H9 (cell line): ENCODE data around the gene CADPS2. TPM values are rescaled to one million over a fixed set of nuclear protein-coding genes. Genes with fewer than 3 reads are reported as not detected.

Experiments used
- DNase-seq: peaks from one replicate; pipeline ENCODE4 v3.0.0-alpha.2; 2017
- H2AFZ ChIP-seq: one replicate; pipeline ENCODE4 v1.6.1; 2013; ENCODE audit warnings: mild to moderate bottlenecking, low read length, control low read depth, moderate library complexity
- H2AK5ac ChIP-seq: 2 replicates; pipeline ENCODE4 v1.6.1; 2013; ENCODE audit warnings: low read length, control low read depth, mixed read lengths; ENCODE audit not compliant: insufficient read length
- H2BK120ac ChIP-seq: one replicate; pipeline ENCODE4 v1.6.1; 2013; ENCODE audit warnings: low read depth, mild to moderate bottlenecking, low read length, control low read depth, inconsistent platforms; ENCODE audit not compliant: poor library complexity, severe bottlenecking
- H2BK12ac ChIP-seq: 2 replicates; pipeline ENCODE4 v1.6.1; 2013; ENCODE audit warnings: low read length, control low read depth, mixed read lengths, low read depth; ENCODE audit not compliant: insufficient read length
- H2BK15ac ChIP-seq: 2 replicates; pipeline ENCODE4 v1.6.1; 2013; ENCODE audit warnings: low read depth, low read length, control low read depth
- H2BK20ac ChIP-seq: one replicate; pipeline ENCODE4 v1.6.1; 2013; ENCODE audit warnings: low read depth, mild to moderate bottlenecking, low read length, control low read depth, inconsistent platforms; ENCODE audit not compliant: poor library complexity, severe bottlenecking
- H2BK5ac ChIP-seq: 2 replicates; pipeline ENCODE4 v1.6.1; 2013; ENCODE audit warnings: low read length, control low read depth, mixed read lengths; ENCODE audit not compliant: insufficient read length
- H3K14ac ChIP-seq: 2 replicates; pipeline ENCODE4 v1.6.1; 2013; ENCODE audit warnings: low read length, control low read depth; ENCODE audit not compliant: insufficient read depth
- H3K18ac ChIP-seq: 2 replicates; pipeline ENCODE4 v1.6.1; 2013; ENCODE audit warnings: low read depth, mild to moderate bottlenecking, mixed read lengths, low read length, control low read depth; ENCODE audit not compliant: insufficient read length
- H3K23ac ChIP-seq: 2 replicates; pipeline ENCODE4 v1.6.1; 2013; ENCODE audit warnings: low read length, control low read depth, mixed read lengths, low read depth; ENCODE audit not compliant: insufficient read length
- H3K23me2 ChIP-seq: 2 replicates; pipeline ENCODE4 v1.6.1; 2013; ENCODE audit warnings: low read depth, mild to moderate bottlenecking, mixed read lengths, low read length, control low read depth; ENCODE audit not compliant: insufficient read length, poor library complexity, severe bottlenecking
- H3K27ac ChIP-seq: 2 replicates; pipeline ENCODE4 v1.5.1; 2013; ENCODE audit warnings: low read length, control low read depth, mixed read lengths, low read depth; ENCODE audit not compliant: insufficient read length
- H3K27me3 ChIP-seq: 2 replicates; pipeline ENCODE4 v1.6.1; 2013; ENCODE audit warnings: low read length, control low read depth, inconsistent platforms; ENCODE audit not compliant: insufficient read depth
- H3K4ac ChIP-seq: 2 replicates; pipeline ENCODE4 v1.6.1; 2013; ENCODE audit warnings: low read depth, mild to moderate bottlenecking, control low read depth, inconsistent platforms, low read length, moderate library complexity
- H3K4me1 ChIP-seq: 2 replicates; pipeline ENCODE4 v1.6.1; 2013; ENCODE audit warnings: low read length, control low read depth, inconsistent platforms; ENCODE audit not compliant: insufficient read depth
- H3K4me2 ChIP-seq: 2 replicates; pipeline ENCODE4 v1.6.1; 2013; ENCODE audit warnings: low read length, control low read depth, mixed read lengths; ENCODE audit not compliant: insufficient read length, insufficient read depth
- H3K56ac ChIP-seq: 2 replicates; pipeline ENCODE4 v1.6.1; 2013; ENCODE audit warnings: low read depth, mild to moderate bottlenecking, mixed read lengths, low read length, control low read depth; ENCODE audit not compliant: insufficient read length
- H3K79me1 ChIP-seq: 2 replicates; pipeline ENCODE4 v1.6.1; 2013; ENCODE audit warnings: low read depth, mild to moderate bottlenecking, moderate library complexity, low read length, control low read depth, inconsistent platforms; ENCODE audit not compliant: insufficient read depth, poor library complexity, severe bottlenecking
- H3K79me2 ChIP-seq: 2 replicates; pipeline ENCODE4 v1.6.1; 2013; ENCODE audit warnings: low read length, control low read depth, inconsistent platforms; ENCODE audit not compliant: insufficient read depth
- H3K9ac ChIP-seq: 2 replicates; pipeline ENCODE4 v1.6.1; 2013; ENCODE audit warnings: low read length, control low read depth, mixed read lengths; ENCODE audit not compliant: insufficient read length; ENCODE audit errors: extremely low read depth
- H3K9me3 ChIP-seq: one replicate; pipeline ENCODE4 v1.6.1; 2013; ENCODE audit warnings: low read depth, low read length, inconsistent platforms; ENCODE audit not compliant: control insufficient read depth
- H3T11ph ChIP-seq: one replicate; pipeline ENCODE4 v1.6.1; 2013; ENCODE audit warnings: mild to moderate bottlenecking, low read length, control low read depth, inconsistent platforms
- H4K20me1 ChIP-seq: one replicate; pipeline ENCODE4 v1.6.1; 2013; ENCODE audit not compliant: control insufficient read depth, insufficient read length, insufficient read depth
- H4K5ac ChIP-seq: 2 replicates; pipeline ENCODE4 v1.6.1; 2013; ENCODE audit warnings: low read depth, mild to moderate bottlenecking, mixed read lengths, low read length, control low read depth; ENCODE audit not compliant: insufficient read length
- H4K8ac ChIP-seq: replicated peaks from 2 replicates; pipeline ENCODE4 v1.6.1; 2013; ENCODE audit warnings: low read length, control low read depth, mixed read lengths, low read depth; ENCODE audit not compliant: insufficient read length
- H4K91ac ChIP-seq: 2 replicates; pipeline ENCODE4 v1.6.1; 2013; ENCODE audit warnings: low read depth, mild to moderate bottlenecking, moderate library complexity, mixed read lengths, low read length, control low read depth; ENCODE audit not compliant: insufficient read length
- H3K27ac Mint-ChIP-seq, 3 experiments: 2 replicates in 2 of 3; 3 replicates in 1 of 3; pipeline ENCODE4 v1.8.0; 2020 to 2021; ENCODE audit warnings: mixed read lengths in 3 of 3, mild to moderate bottlenecking in 1 of 3, moderate library complexity in 1 of 3
- H3K27me3 Mint-ChIP-seq: 2 replicates; pipeline ENCODE4 v1.8.0; 2021; ENCODE audit warnings: low read depth, mild to moderate bottlenecking, moderate library complexity, mixed read lengths
- H3K36me3 Mint-ChIP-seq, 3 experiments: 2 replicates in 2 of 3; 3 replicates in 1 of 3; pipeline ENCODE4 v1.8.0; 2020 to 2021; ENCODE audit warnings: low read depth in 3 of 3, mixed read lengths in 3 of 3; ENCODE audit not compliant: insufficient read depth in 1 of 3
- H3K4me1 Mint-ChIP-seq, 2 experiments: 2 replicates each; pipeline ENCODE4 v1.8.0; 2020; ENCODE audit warnings: mixed read lengths in 2 of 2
- H3K4me3 Mint-ChIP-seq, 2 experiments: 2 replicates in 1 of 2; 3 replicates in 1 of 2; pipeline ENCODE4 v1.8.0; 2020 to 2021; ENCODE audit warnings: mild to moderate bottlenecking in 2 of 2, mixed read lengths in 2 of 2, moderate library complexity in 1 of 2
- H3K9me3 Mint-ChIP-seq, 2 experiments: 2 replicates in 1 of 2; 3 replicates in 1 of 2; pipeline ENCODE4 v1.8.0; 2020; ENCODE audit warnings: mild to moderate bottlenecking in 2 of 2, mixed read lengths in 2 of 2, moderate library complexity in 1 of 2
- CTCF ChIP-seq: fragments of 200-600 bp; sonication (generic); conservative IDR thresholded peaks from 3 replicates; pipeline ENCODE4 v1.8.0; 2021; ENCODE audit warnings: antibody characterized with exemption, mild to moderate bottlenecking
- WGBS: extraction: QIAGEN DNeasy Blood & Tissue Kit; methylation state at CpG from one replicate; pipeline ENCODE4 v1.1.7; 2013; ENCODE audit warnings: missing lambda C conversion rate, low lambda C conversion rate, mixed read lengths; ENCODE audit not compliant: insufficient read length; ENCODE audit errors: extremely low coverage; 5-methylcytosine and 5-hydroxymethylcytosine counted together
- total RNA-seq: library from RNA; stranded (reverse); gene quantifications from 2 replicates; pipeline ENCODE4 v1.2.1, GENCODE V29; 2021

The CADPS2 gene
- total RNA-seq, 1 experiment from 2014 or later, result 7.1 TPM

GRCh38 chr7:122764020-122764419 lies 122.2 kb downstream of the CADPS2 start:
- no peak for TF ChIP-seq CTCF

More at GRCh38 chr7:122764020-122764419, 122.2 kb downstream of the CADPS2 start:
- H3K4me2 ChIP-seq, result no peak overlapping the region
- H3K79me1 ChIP-seq, result no peaks in the 10 kb centered on the region
- no peak overlapping the region for H2AK5ac ChIP-seq
- H4K8ac ChIP-seq, result no peak overlapping the region
- DNase-seq, result no peak
- H3K4ac ChIP-seq, result no peak overlapping the region
- no peak overlapping the region for H4K5ac ChIP-seq
- no peaks in the 10 kb centered on the region for H3K4me1 ChIP-seq
- no peaks in the 10 kb centered on the region for H3K27me3 ChIP-seq
- H3K23ac ChIP-seq, result no peak overlapping the region
- no peaks in the 10 kb centered on the region for H4K20me1 ChIP-seq
- Mint-ChIP-seq H3K36me3 (no peaks in the 10 kb centered on the region), H3K9me3 (no peaks in the 10 kb centered on the region), H3K4me3 (no peak overlapping the region), H3K4me1 (peaks cover 32 to 33% of the 10 kb centered on the region in 2 experiments), H3K27me3 (no peaks in the 10 kb centered on the region), H3K27ac (no peak overlapping the region)
- H2BK20ac ChIP-seq, result no peak overlapping the region
- H4K91ac ChIP-seq, result no peak overlapping the region
- H3K9ac ChIP-seq, result no peak overlapping the region
- no peak overlapping the region for H2BK5ac ChIP-seq
- H2BK12ac ChIP-seq, result no peak overlapping the region
- no peaks in the 10 kb centered on the region for H3K23me2 ChIP-seq
- H3K56ac ChIP-seq, result no peak overlapping the region
- H3K79me2 ChIP-seq, result no peaks in the 10 kb centered on the region
- no CpG with 5 or more reads among the region's 2 CpGs for WGBS
- no peak overlapping the region for H3K14ac ChIP-seq
- H3K18ac ChIP-seq, result no peak overlapping the region
- H2BK120ac ChIP-seq, result no peak overlapping the region
- H3T11ph ChIP-seq, result no peak overlapping the region
- H2BK15ac ChIP-seq, result no peak overlapping the region
- H3K9me3 ChIP-seq, result no peaks in the 10 kb centered on the region
- H3K27ac ChIP-seq, result no peak overlapping the region
- H2AFZ ChIP-seq, result no peak overlapping the region
